H1 (cell line): ENCODE results near the gene PLA2G4E. TPM values are rescaled to one million over a fixed set of nuclear protein-coding genes. Genes with fewer than 3 reads are reported as not detected.

Source experiments
- CTCF ChIA-PET: fragments of 300-600 bp; sonication (Branson Sonifier 250); formaldehyde crosslinking; loops from one replicate; lab custom pipeline; 2021; ENCODE audit not compliant: partially characterized antibody; lab: Charles Lee
- POLR2A ChIA-PET: fragments of 300-600 bp; sonication (Branson Sonifier 250); formaldehyde crosslinking; loops from one replicate; lab custom pipeline; 2021; ENCODE audit warnings: inconsistent platforms; ENCODE audit not compliant: partially characterized antibody; lab: Charles Lee
- DNase-seq, 2 experiments: peaks; one replicate each; pipeline versions ENCODE4 v3.0.0 to v3.0.0-alpha.2; 2010 to 2022; ENCODE audit warnings: low spot score in 2 of 2, low read depth in 1 of 2, mixed read lengths in 1 of 2
- FAIRE-seq: peaks from 2 replicates; lab custom pipeline; 2011; peaks lifted over from hg19 to GRCh38; lab: Jason Lieb, UNC
- H2AFZ ChIP-seq: 2 replicates; pipeline ENCODE4 v1.8.1; 2012; ENCODE audit warnings: low read length, inconsistent platforms
- H2AK5ac ChIP-seq: 2 replicates; pipeline ENCODE4 v1.6.1; 2013; ENCODE audit warnings: low read depth, low read length
- H2BK120ac ChIP-seq: replicated peaks from 2 replicates; pipeline ENCODE3; 2013; ENCODE audit warnings: low read depth, low read length, inconsistent platforms
- H2BK12ac ChIP-seq: 2 replicates; pipeline ENCODE4 v1.6.1; 2013; ENCODE audit warnings: low read depth, low read length
- H2BK15ac ChIP-seq: 2 replicates; pipeline ENCODE4 v1.6.1; 2013; ENCODE audit warnings: low read length
- H2BK20ac ChIP-seq: 2 replicates; pipeline ENCODE4 v1.6.1; 2013; ENCODE audit warnings: low read length
- H2BK5ac ChIP-seq: 2 replicates; pipeline ENCODE4 v1.6.1; 2013; ENCODE audit warnings: low read depth, low read length
- H3K14ac ChIP-seq: 2 replicates; pipeline ENCODE4 v1.6.1; 2013; ENCODE audit warnings: inconsistent platforms; ENCODE audit not compliant: insufficient read length
- H3K18ac ChIP-seq: 2 replicates; pipeline ENCODE4 v1.6.1; 2013; ENCODE audit warnings: low read length; ENCODE audit errors: extremely low read depth
- H3K23ac ChIP-seq: 2 replicates; pipeline ENCODE4 v1.6.1; 2013; ENCODE audit warnings: inconsistent platforms; ENCODE audit not compliant: insufficient read length
- H3K23me2 ChIP-seq: 2 replicates; pipeline ENCODE4 v1.6.1; 2013; ENCODE audit warnings: low read depth, low read length
- H3K27ac ChIP-seq: 2 replicates; pipeline ENCODE4 v1.6.1; 2011; ENCODE audit warnings: low read depth, low read length, inconsistent platforms
- H3K27me3 ChIP-seq, 4 experiments: replicated peaks in 1 of 4; 1 replicate in 1 of 4; 2 replicates in 3 of 4; pipeline versions ENCODE4 v1.6.1 to v1.8.1; 2011 to 2013; ENCODE audit warnings: low read length in 3 of 4, mild to moderate bottlenecking in 3 of 4, inconsistent platforms in 2 of 4, mixed read lengths in 2 of 4, moderate library complexity in 1 of 4; ENCODE audit not compliant: control insufficient read depth in 3 of 4, insufficient read depth in 3 of 4; ENCODE audit errors: extremely low read depth in 1 of 4
- H3K36me3 ChIP-seq, 4 experiments: 2 replicates each; pipeline versions ENCODE4 v1.6.1 to v1.8.1; 2011 to 2013; ENCODE audit warnings: mild to moderate bottlenecking in 4 of 4, low read length in 3 of 4, moderate library complexity in 2 of 4, control low read depth in 1 of 4, inconsistent platforms in 1 of 4; ENCODE audit not compliant: insufficient read depth in 4 of 4, control insufficient read depth in 2 of 4
- H3K4ac ChIP-seq: replicated peaks from 2 replicates; pipeline ENCODE3; 2013; ENCODE audit warnings: low read length, low read depth, mixed read lengths, inconsistent platforms; ENCODE audit not compliant: insufficient read length
- H3K4me1 ChIP-seq, 4 experiments: replicated peaks in 1 of 4; 1 replicate in 1 of 4; 2 replicates in 3 of 4; pipeline versions ENCODE4 v1.6.1 to v1.8.1; 2011 to 2013; ENCODE audit warnings: low read length in 3 of 4, inconsistent platforms in 2 of 4, mixed read lengths in 1 of 4; ENCODE audit not compliant: insufficient read depth in 4 of 4, control insufficient read depth in 3 of 4
- H3K4me2 ChIP-seq, 2 experiments: 2 replicates each; pipeline versions ENCODE4 v1.6.1 to v1.8.1; 2011 to 2013; ENCODE audit warnings: low read depth in 2 of 2, low read length in 2 of 2, control low read depth in 1 of 2, inconsistent platforms in 1 of 2, mild to moderate bottlenecking in 1 of 2; ENCODE audit not compliant: insufficient read depth in 1 of 2
- H3K4me3 ChIP-seq, 4 experiments: fragments of 200-600, 300-600 bp in 1 of 4; sonication (generic), shearing (Covaris generic), sonication (Bioruptor Twin) in 1 of 4; 2 replicates each; pipeline versions ENCODE4 v1.5.1 to v1.8.1; 2011 to 2016; ENCODE audit warnings: low read length in 4 of 4, low read depth in 3 of 4, control low read depth in 2 of 4, inconsistent platforms in 2 of 4, mild to moderate bottlenecking in 2 of 4, mixed read lengths in 1 of 4, moderate library complexity in 1 of 4; ENCODE audit not compliant: insufficient read depth in 2 of 4; ENCODE audit errors: extremely low read depth in 1 of 4
- H3K56ac ChIP-seq: replicated peaks from 2 replicates; pipeline ENCODE3; 2013; ENCODE audit warnings: low read depth, mild to moderate bottlenecking, mixed read lengths, low read length, inconsistent platforms; ENCODE audit not compliant: insufficient read length
- H3K79me1 ChIP-seq: 2 replicates; pipeline ENCODE4 v1.6.1; 2013; ENCODE audit warnings: low read depth, low read length, control low read depth
- H3K79me2 ChIP-seq, 2 experiments: 2 replicates each; pipeline versions ENCODE4 v1.6.1 to v1.8.1; 2012 to 2013; ENCODE audit warnings: low read length in 2 of 2, mild to moderate bottlenecking in 2 of 2, inconsistent platforms in 1 of 2; ENCODE audit not compliant: insufficient read depth in 2 of 2, control insufficient read depth in 1 of 2
- H3K9ac ChIP-seq, 4 experiments: replicated peaks in 1 of 4; 1 replicate in 1 of 4; 2 replicates in 3 of 4; pipeline versions ENCODE4 v1.6.1 to v1.8.1; 2011 to 2013; ENCODE audit warnings: low read depth in 3 of 4, low read length in 3 of 4, control low read depth in 2 of 4, mild to moderate bottlenecking in 2 of 4, moderate library complexity in 2 of 4, inconsistent platforms in 1 of 4; ENCODE audit errors: extremely low read depth in 1 of 4
- H3K9me3 ChIP-seq, 2 experiments: 2 replicates each; pipeline versions ENCODE4 v1.6.1 to v1.8.1; 2012 to 2013; ENCODE audit warnings: mild to moderate bottlenecking in 2 of 2, moderate library complexity in 2 of 2, control low read depth in 1 of 2, inconsistent platforms in 1 of 2, low read depth in 1 of 2, low read length in 1 of 2, mixed read lengths in 1 of 2; ENCODE audit not compliant: insufficient read depth in 2 of 2
- H4K20me1 ChIP-seq, 2 experiments: replicated peaks in 1 of 2; 2 replicates each; pipeline versions ENCODE3 to v1.8.1; 2011 to 2013; ENCODE audit warnings: inconsistent platforms in 2 of 2, low read length in 2 of 2, mild to moderate bottlenecking in 1 of 2; ENCODE audit not compliant: insufficient read depth in 2 of 2, control insufficient read depth in 1 of 2
- H4K5ac ChIP-seq: 2 replicates; pipeline ENCODE4 v1.6.1; 2013; ENCODE audit warnings: low read length, low read depth, mixed read lengths, inconsistent platforms; ENCODE audit not compliant: insufficient read length
- H4K8ac ChIP-seq: 2 replicates; pipeline ENCODE4 v1.8.0; 2013; ENCODE audit warnings: mild to moderate bottlenecking, moderate library complexity, low read length, inconsistent platforms; ENCODE audit not compliant: insufficient read depth; ENCODE audit errors: extremely low read depth
- H4K91ac ChIP-seq: replicated peaks from 2 replicates; pipeline ENCODE3; 2013; ENCODE audit warnings: low read length, mixed read lengths, inconsistent platforms; ENCODE audit not compliant: insufficient read length
- BACH1 ChIP-seq: IDR thresholded peaks from 2 replicates; pipeline ENCODE4 v1.6.1; 2012; ENCODE audit warnings: low read length, improper control_type of control experiment
- CREB1 ChIP-seq: IDR thresholded peaks from 2 replicates; pipeline ENCODE4 v1.6.1; 2012; ENCODE audit warnings: inconsistent platforms
- CTBP2 ChIP-seq: IDR thresholded peaks from 2 replicates; pipeline ENCODE4 v1.7.0; 2011; ENCODE audit warnings: borderline replicate concordance, mild to moderate bottlenecking, moderate library complexity, mixed read lengths, low read length; ENCODE audit not compliant: insufficient read depth, insufficient read length
- FOSL1 ChIP-seq: IDR thresholded peaks from 2 replicates; pipeline ENCODE4 v1.6.1; 2011; ENCODE audit warnings: mild to moderate bottlenecking, low read depth, low read length, moderate library complexity; ENCODE audit not compliant: insufficient read depth
- HDAC2 ChIP-seq, 2 experiments: fragments of 300-600 bp in 1 of 2; sonication (generic) in 1 of 2; IDR thresholded peaks; 2 replicates each; pipeline ENCODE4 v1.6.1; 2011 to 2012; ENCODE audit warnings: low read depth in 2 of 2, low read length in 2 of 2, mild to moderate bottlenecking in 2 of 2, moderate library complexity in 2 of 2, borderline replicate concordance in 1 of 2, inconsistent platforms in 1 of 2
- MAX ChIP-seq: IDR thresholded peaks from 2 replicates; pipeline ENCODE4 v1.6.1; 2012; ENCODE audit warnings: inconsistent platforms
- NANOG ChIP-seq: IDR thresholded peaks from 2 replicates; pipeline ENCODE4 v1.6.1; 2011; ENCODE audit warnings: low read length, low read depth, mild to moderate bottlenecking, inconsistent platforms; ENCODE audit not compliant: insufficient read depth, poor library complexity, severe bottlenecking
- RAD21 ChIP-seq, 2 experiments: IDR thresholded peaks in 1 of 2; conservative IDR thresholded peaks in 1 of 2; 2 replicates each; pipeline ENCODE4 v1.6.1; 2011; ENCODE audit warnings: low read depth in 2 of 2, low read length in 2 of 2, improper control_type of control experiment in 1 of 2, inconsistent platforms in 1 of 2, mild to moderate bottlenecking in 1 of 2, moderate library complexity in 1 of 2
- TAF1 ChIP-seq: IDR thresholded peaks from 2 replicates; pipeline ENCODE4 v1.6.1; 2011; ENCODE audit warnings: mild to moderate bottlenecking, low read depth, low read length
- TEAD4 ChIP-seq: IDR thresholded peaks from 2 replicates; pipeline ENCODE4 v1.6.1; 2012; ENCODE audit warnings: low read depth, low read length, inconsistent platforms, mixed read lengths
- WGBS, 2 experiments: shearing (Covaris generic) in 1 of 2; methylation state at CpG; one replicate each; pipeline versions ENCODE4 v1.1.6 to v1.1.7; 2013 to 2015; ENCODE audit warnings: low lambda C conversion rate in 2 of 2, mixed read lengths in 2 of 2, inconsistent platforms in 1 of 2, low coverage in 1 of 2, missing lambda C conversion rate in 1 of 2; ENCODE audit not compliant: insufficient replicate concordance in 2 of 2, insufficient coverage in 1 of 2, insufficient read length in 1 of 2; ENCODE audit errors: extremely low coverage in 1 of 2, missing lambda C conversion rate in 1 of 2; 5-methylcytosine and 5-hydroxymethylcytosine counted together
- polyA plus RNA-seq, 7 experiments: library from polyadenylated mRNA; depleted of rRNA in 3 of 7; stranded (reverse) in 5 of 7; unstranded in 2 of 7; fragments of >200 nt in 5 of 7; fragments of 200-250 nt in 2 of 7; gene quantifications; 1 replicate in 5 of 7; 2 replicates in 1 of 7; 4 replicates in 1 of 7; pipeline versions ENCODE4 v1.2.1 to v1.2.3, GENCODE V29; 2011 to 2013; ENCODE audit warnings: missing spikeins in 2 of 7, mixed read lengths in 2 of 7
- total RNA-seq: library from RNA; stranded (reverse); fragmentation: NEBNext Ultra II Directional; extraction: Animal tissue kit (Norgen Biotek cat#: 25700); gene quantifications from 2 replicates; pipeline ENCODE4 v1.2.1, GENCODE V29; 2021

PLA2G4E gene
- total and polyA plus RNA-seq, 2 of the 8 experiments (the other 6 are each of a cell fraction or from before 2014, with no cell fraction given) = 0.03 TPM; not detected in 1

- no peaks in the 10 kb centered on the region for H3K27me3 ChIP-seq
- no peak overlapping the region for H2BK12ac ChIP-seq
- no peak overlapping the region for H2BK15ac ChIP-seq
- no peak overlapping the region for H3K18ac ChIP-seq
- H3K4me3 ChIP-seq = no peak overlapping the region
- no peak overlapping the region for H3K4me2 ChIP-seq
- no peak overlapping the region for H2AFZ ChIP-seq
- no peak overlapping the region for H2BK5ac ChIP-seq
- H3K23me2 ChIP-seq = no peaks in the 10 kb centered on the region
- ChIA-PET POLR2A (interaction anchor here (1.1 kb wide), 1 partner anchor 10 kb away, joined by 3 read pairs; no protein-coding TSS in a partner anchor), CTCF (interaction anchor here (0.6 to 3.2 kb wide), 6 partner anchors 11 to 72 kb away, joined by 3 to 7 read pairs (median 4); no protein-coding TSS in a partner anchor)
- H2AK5ac ChIP-seq = no peak overlapping the region
- no peak overlapping the region for H2BK120ac ChIP-seq
- no peak for FAIRE-seq
- no peak overlapping the region for H4K8ac ChIP-seq
- no peak overlapping the region for H4K5ac ChIP-seq
- no peak overlapping the region for H3K9ac ChIP-seq
- H3K79me1 ChIP-seq = peaks cover 2% of the 10 kb centered on the region
- H3K4me1 ChIP-seq = peaks cover 0 to 4% (median 3%) of the 10 kb centered on the region in 4 experiments; a peak in 2 of 7 replicates
- WGBS, 2 experiments = 91% methylated on average over 13 of the region's 13 CpGs; no CpG with 5 or more reads in 1 of the 2 experiments
- TF ChIP-seq MAX (no peak), RAD21 (IDR thresholded peaks at IDR 0.05 in 1 of 2, conservative IDR thresholded peaks at IDR 0.05 in 1 of 2; ENCODE audit: low read depth in 2 of 2, low read length in 2 of 2) (no peak), CREB1 (no peak), CTBP2 (no peak), FOSL1 (no peak), NANOG (no peak), BACH1 (no peak), TEAD4 (no peak), TAF1 (no peak), HDAC2 (IDR thresholded peaks at IDR 0.05; ENCODE audit: borderline replicate concordance in 1 of 2, low read depth in 2 of 2, low read length in 2 of 2) (no peak)
- H4K20me1 ChIP-seq = peaks cover 1 to 8% of the 10 kb centered on the region in 2 experiments
- no peaks in the 10 kb centered on the region for H3K9me3 ChIP-seq
- peaks cover 2 to 10% (median 6%) of the 10 kb centered on the region in 4 experiments; a peak in 6 of 8 replicates for H3K36me3 ChIP-seq
- H4K91ac ChIP-seq = no peak overlapping the region
- no peaks in the 10 kb centered on the region; a peak in 1 of 4 replicates for H3K79me2 ChIP-seq
- H3K56ac ChIP-seq = no peak overlapping the region
- no peak overlapping the region for H3K27ac ChIP-seq
- H3K23ac ChIP-seq = no peak overlapping the region
- DNase-seq = no peak
- no peak overlapping the region for H3K4ac ChIP-seq
- no peak overlapping the region for H2BK20ac ChIP-seq
- H3K14ac ChIP-seq = no peak overlapping the region
Observed at GRCh38 chr15:41940441-41940857, 80.4 kb downstream of the PLA2G4E start.
